ENCODE data around the gene KITLG.

DNA sequence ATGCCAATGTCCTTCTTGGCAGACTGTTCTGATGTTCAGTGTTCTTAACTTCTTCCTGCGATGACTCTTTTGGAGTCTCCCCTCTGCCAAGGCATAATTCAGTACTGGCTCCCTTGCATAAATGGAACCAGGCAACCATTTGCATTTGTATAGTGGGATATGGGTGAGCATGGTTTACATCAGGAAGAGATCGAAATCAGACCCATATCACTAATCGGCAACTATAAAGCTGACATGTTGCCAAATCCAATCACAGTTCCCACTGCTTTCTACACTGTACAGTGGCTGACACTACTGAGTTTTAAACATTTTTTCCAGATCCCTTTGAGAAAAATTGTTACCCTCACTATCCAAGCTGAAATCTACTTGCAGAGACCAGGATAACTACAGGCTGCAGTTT is 83.8 kb downstream of the KITLG start:
- TF ChIP-seq, protein P1, sequence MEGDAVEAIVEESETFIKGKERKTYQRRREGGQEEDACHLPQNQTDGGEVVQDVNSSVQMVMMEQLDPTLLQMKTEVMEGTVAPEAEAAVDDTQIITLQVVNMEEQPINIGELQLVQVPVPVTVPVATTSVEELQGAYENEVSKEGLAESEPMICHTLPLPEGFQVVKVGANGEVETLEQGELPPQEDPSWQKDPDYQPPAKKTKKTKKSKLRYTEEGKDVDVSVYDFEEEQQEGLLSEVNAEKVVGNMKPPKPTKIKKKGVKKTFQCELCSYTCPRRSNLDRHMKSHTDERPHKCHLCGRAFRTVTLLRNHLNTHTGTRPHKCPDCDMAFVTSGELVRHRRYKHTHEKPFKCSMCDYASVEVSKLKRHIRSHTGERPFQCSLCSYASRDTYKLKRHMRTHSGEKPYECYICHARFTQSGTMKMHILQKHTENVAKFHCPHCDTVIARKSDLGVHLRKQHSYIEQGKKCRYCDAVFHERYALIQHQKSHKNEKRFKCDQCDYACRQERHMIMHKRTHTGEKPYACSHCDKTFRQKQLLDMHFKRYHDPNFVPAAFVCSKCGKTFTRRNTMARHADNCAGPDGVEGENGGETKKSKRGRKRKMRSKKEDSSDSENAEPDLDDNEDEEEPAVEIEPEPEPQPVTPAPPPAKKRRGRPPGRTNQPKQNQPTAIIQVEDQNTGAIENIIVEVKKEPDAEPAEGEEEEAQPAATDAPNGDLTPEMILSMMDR (IDR thresholded peaks at IDR 0.05 in 4 of 5, conservative IDR thresholded peaks at IDR 0.05 in 1 of 5), result no peak
- no peak for TF ChIP-seq POLR2A (IDR thresholded peaks at IDR 0.05)
